ENCODE data around the gene RFC3. TPM values are rescaled to one million over a fixed set of nuclear protein-coding genes. Genes with fewer than 3 reads are reported as not detected.
A peak's percentile ranks its signal among the peaks of the same experiment; 100 is the strongest.

The RFC3 gene
- total and polyA plus RNA-seq, 2 of the 13 experiments (the other 11 are each of a cell fraction or from before 2014, with no cell fraction given) = 16.0 to 55.7 TPM

DNA sequence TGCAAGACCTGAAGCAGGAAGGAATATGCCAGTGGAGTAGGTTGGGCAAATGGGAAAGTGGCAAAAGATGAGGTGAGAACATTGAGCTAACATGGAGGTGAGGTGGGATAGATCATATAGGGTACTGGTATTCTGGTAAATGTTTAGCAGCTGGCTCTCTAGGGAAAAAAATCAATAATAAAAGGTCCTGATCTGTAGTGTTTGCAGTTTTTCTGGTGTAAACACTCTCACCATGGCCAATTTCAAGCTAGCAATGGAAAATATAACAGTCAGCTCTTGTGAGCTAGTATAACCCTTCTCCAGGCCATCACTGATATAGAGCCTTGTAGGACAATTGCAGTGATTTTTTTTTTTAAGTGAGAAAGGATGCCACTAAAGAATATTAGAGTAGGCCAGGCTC is 31.3 kb downstream of the RFC3 start (continued):
- TF ChIP-seq DRAP1 (CRISPR knock-in tag; IDR thresholded peaks at IDR 0.05) (no peak), KLF12 (CRISPR knock-in tag; IDR thresholded peaks at IDR 0.05; ENCODE audit: borderline replicate concordance) (no peak), ARHGAP35 (CRISPR knock-in tag; IDR thresholded peaks at IDR 0.05; ENCODE audit: borderline replicate concordance) (no peak), TBL1XR1 (IDR thresholded peaks at IDR 0.05; ENCODE audit: borderline replicate concordance, low read length, partially characterized antibody) (peak; percentile 48), REL (CRISPR knock-in tag; conservative IDR thresholded peaks at IDR 0.05) (no peak), TFDP1 (CRISPR knock-in tag; IDR thresholded peaks at IDR 0.05; ENCODE audit: borderline replicate concordance) (no peak), HCFC1 (IDR thresholded peaks at IDR 0.05; ENCODE audit: low read depth, low read length) (no peak), FOXJ3 (CRISPR knock-in tag; IDR thresholded peaks at IDR 0.05; ENCODE audit: borderline replicate concordance) (no peak), HNRNPLL (IDR thresholded peaks at IDR 0.05; ENCODE audit: low read depth, low read length, poor library complexity, severe bottlenecking) (no peak), ZNF414 (CRISPR knock-in tag; IDR thresholded peaks at IDR 0.05) (0 out of 2 replicates have a peak, but pooled peaks have one; percentile 45), NR2C2 (CRISPR knock-in tag; IDR thresholded peaks at IDR 0.05; ENCODE audit: borderline replicate concordance) (no peak), ZNF570 (CRISPR knock-in tag; IDR thresholded peaks at IDR 0.05; ENCODE audit: borderline replicate concordance) (no peak), ZKSCAN5 (CRISPR knock-in tag; IDR thresholded peaks at IDR 0.05) (peak; percentile 24; the same call in 1 of the 2 replicates), NFE2 (CRISPR knock-in tag; IDR thresholded peaks at IDR 0.05) (no peak), SOX6 (IDR thresholded peaks at IDR 0.05) (no peak), SOX6 (CRISPR knock-in tag; IDR thresholded peaks at IDR 0.05) (no peak), BATF2 (CRISPR knock-in tag; IDR thresholded peaks at IDR 0.05) (no peak), MATR3 (CRISPR knock-in tag; IDR thresholded peaks at IDR 0.05) (no peak), ZNF607 (CRISPR knock-in tag; IDR thresholded peaks at IDR 0.05; ENCODE audit: borderline replicate concordance) (no peak), HOXD1 (CRISPR knock-in tag; IDR thresholded peaks at IDR 0.05) (no peak), ZSCAN22 (CRISPR knock-in tag; IDR thresholded peaks at IDR 0.05) (no peak), ZNF7 (CRISPR knock-in tag; IDR thresholded peaks at IDR 0.05) (no peak), ZNF775 (CRISPR knock-in tag; IDR thresholded peaks at IDR 0.05; ENCODE audit: borderline replicate concordance) (no peak)
- TF ChIP-seq, protein P1, sequence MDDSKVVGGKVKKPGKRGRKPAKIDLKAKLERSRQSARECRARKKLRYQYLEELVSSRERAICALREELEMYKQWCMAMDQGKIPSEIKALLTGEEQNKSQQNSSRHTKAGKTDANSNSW (CRISPR knock-in tag; IDR thresholded peaks at IDR 0.05; ENCODE audit: borderline replicate concordance) = no peak
- TF ChIP-seq, protein P2, sequence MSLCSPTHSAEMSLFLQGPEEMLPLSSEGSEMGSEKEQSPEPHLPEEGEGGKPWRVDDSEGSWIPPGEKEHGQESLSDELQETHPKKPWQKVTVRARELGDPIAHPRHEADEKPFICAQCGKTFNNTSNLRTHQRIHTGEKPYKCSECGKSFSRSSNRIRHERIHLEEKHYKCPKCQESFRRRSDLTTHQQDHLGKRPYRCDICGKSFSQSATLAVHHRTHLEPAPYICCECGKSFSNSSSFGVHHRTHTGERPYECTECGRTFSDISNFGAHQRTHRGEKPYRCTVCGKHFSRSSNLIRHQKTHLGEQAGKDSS (CRISPR knock-in tag; IDR thresholded peaks at IDR 0.05; ENCODE audit: borderline replicate concordance, low read depth) = no peak
